Measurements from ENCODE around the gene STX8.
"Not testable (repeated sequence)": the region's sequence is repeated elsewhere in the genome, so short reads cannot be mapped to it uniquely, and the experiment has no call there.

The STX8 gene

DNA sequence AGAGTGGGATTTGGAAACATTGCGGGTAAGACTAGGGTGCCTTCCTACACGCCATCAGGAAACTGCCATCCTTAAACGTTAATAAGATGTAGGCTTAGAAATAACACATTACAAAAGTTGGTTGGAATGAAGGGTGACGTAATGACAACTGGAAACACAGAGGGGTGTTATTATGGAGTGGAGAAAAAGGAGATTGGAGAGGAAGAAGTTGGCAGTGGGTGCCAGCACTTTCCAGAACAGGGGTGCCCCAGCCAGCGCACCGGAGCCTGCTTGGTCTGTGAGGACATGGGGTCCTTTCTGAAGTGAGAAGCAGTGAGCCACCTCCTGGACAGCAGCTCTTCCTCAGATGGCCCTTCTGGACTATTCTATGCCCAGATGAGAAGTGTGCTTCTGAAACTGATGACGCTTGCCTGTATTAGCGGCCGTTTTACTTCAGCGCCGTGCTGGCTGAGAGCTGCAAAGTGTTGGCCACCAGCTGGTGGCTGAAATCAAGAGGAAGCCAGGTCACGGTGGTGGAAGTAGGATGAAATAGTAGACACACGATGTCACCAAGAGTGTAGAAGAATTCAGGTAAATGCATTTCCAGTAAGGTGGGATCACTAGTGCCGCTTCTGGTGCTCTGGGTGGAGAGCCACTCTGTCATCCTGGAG is 309.5 kb downstream of the STX8 start:
- Mint-ChIP-seq H3K36me3 (ENCODE audit: insufficient read depth) (peaks cover 3% of the 10 kb centered on the region), H3K27me3 (no peaks in the 10 kb centered on the region), H3K9me3 (no peaks in the 10 kb centered on the region), H3K27ac (ENCODE audit: low read depth) (no peak overlapping the region), H3K4me3 (no peak overlapping the region), H3K4me1 (no peaks in the 10 kb centered on the region)
- ATAC-seq (replicated peaks; ENCODE audit: extremely low read depth, poor library complexity, severe bottlenecking) (no peak), DNase-seq (ENCODE audit: low spot score in 2 of 2) (no peak)

DNA sequence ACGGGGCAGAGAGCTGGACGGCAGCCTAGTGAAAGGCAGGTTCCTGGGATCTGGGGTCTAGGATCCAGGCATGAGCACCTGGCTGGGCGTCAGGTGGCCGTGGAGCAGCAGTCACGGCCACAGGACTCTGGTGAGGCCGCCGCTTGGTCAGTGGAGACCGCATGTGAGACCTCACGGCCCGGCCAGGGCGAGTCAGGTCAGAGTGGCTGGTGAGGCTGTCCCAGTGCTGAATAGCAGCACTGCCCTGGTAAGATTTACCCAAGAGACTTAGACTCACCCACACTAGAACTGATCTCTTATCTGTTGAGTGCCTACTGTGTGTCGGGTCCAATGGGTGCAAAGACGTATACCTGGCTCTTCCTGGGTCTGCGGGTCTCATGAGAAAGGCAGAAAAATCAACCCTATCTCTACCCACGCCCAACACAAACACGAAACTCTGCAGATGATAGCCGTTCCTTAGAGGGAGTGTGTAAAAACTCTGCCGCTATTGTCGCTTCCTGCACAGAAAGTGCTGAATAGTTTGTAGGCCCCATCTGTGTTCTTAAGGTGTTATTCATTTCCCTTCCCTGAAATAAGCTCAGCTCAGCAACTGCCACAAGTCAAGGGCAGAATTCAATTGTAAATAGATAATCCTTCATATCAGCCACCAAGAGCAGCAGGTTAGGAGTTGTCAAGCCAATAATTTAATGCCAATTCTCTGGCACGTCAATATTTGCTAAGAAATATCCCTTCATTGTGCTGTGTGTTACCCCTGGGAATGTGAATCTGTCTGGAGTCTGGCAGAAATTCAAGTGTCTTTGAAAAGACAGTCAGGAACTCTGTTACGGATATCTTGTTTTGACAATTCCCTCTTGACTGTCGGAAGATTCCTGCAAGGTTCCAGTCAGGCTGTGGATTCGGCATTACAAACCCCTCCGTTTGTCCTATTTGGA is 314.3 kb downstream of the STX8 start:
- no peak for ATAC-seq (replicated peaks; ENCODE audit: extremely low read depth, poor library complexity, severe bottlenecking)
- DNase-seq (ENCODE audit: low spot score in 2 of 2): no peak
- Mint-ChIP-seq H3K9me3 (no peaks in the 10 kb centered on the region), H3K27ac (ENCODE audit: low read depth) (no peak overlapping the region), H3K4me3 (no peak overlapping the region), H3K4me1 (peaks cover 11% of the 10 kb centered on the region), H3K36me3 (ENCODE audit: insufficient read depth) (no peaks in the 10 kb centered on the region), H3K27me3 (no peaks in the 10 kb centered on the region)

DNA sequence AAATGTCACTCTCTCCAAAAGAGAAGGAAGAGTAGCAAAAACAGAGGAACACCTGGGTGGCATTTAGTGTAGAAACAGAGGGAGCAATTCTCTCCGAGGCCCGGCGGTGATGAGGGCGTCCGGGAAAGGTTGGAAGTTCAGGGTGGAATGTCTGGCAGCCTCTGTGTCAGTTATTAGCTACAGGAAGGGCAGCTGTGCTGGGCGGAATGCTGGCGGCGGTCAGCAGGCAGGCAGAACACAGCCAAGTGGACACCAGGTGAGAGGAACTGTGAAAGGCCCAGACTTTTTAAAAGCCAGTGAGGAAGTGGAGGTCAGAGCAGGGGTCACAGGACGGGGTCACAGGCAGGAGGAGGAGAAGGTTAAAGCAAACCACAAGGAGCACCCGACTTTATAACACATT is 316.2 kb downstream of the STX8 start:
- H3K27me3 Mint-ChIP-seq: no peaks in the 10 kb centered on the region
- no peak overlapping the region for H3K4me3 Mint-ChIP-seq
- no peak overlapping the region for H3K27ac Mint-ChIP-seq (ENCODE audit: low read depth)
- peaks cover 11% of the 10 kb centered on the region for H3K4me1 Mint-ChIP-seq
- ATAC-seq (replicated peaks; ENCODE audit: extremely low read depth, poor library complexity, severe bottlenecking): no peak
- no peak for DNase-seq (ENCODE audit: low spot score in 2 of 2)
- peaks cover 1% of the 10 kb centered on the region for H3K36me3 Mint-ChIP-seq (ENCODE audit: insufficient read depth)
- H3K9me3 Mint-ChIP-seq: no peaks in the 10 kb centered on the region

DNA sequence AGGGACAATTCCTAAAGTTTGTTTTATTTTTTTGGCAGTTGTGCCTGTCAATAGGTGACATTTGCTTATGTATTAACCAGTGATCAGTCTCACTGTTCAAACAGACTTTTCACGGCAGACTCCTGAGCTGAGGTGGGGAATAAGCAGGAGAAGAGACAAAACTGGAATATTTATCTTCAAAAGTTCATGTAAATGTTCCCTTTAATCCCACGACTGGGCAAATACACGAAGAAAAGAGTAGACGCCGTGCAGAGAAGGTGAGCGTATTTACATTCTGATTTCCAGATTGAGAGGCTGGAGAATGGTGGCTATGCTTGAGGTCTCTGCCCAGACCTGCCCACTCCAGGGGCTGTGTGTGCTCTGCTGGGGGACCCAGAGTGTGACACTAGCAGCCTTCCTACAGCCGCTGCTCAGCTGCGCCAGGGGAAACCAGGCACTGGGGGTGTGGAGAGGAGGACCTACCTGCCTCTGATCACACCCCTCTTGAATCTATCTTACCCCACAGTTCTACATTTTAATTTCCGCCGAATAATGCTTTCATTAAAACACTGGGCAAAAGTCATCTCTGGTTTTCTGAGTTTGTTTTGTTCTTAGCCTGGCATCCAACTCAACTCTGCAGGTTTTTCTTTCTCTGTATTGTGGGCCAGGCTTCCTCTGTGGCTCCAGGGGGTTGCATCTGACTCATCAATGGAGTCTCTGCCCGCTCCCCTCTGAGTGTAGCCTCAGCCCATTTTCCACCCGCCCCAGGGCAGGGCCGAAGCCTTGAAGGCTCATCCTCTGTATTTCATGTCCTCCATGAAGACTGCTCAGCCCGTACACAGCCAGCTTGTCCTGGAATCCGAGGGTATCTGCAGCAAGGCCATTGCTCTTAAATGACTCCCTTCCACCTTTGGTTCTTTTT is 317.3 kb downstream of the STX8 start:
- no peaks in the 10 kb centered on the region for H3K9me3 Mint-ChIP-seq
- DNase-seq (ENCODE audit: low spot score in 2 of 2): no peak
- H3K36me3 Mint-ChIP-seq (ENCODE audit: insufficient read depth): peaks cover 1% of the 10 kb centered on the region
- no peaks in the 10 kb centered on the region for H3K27me3 Mint-ChIP-seq
- H3K4me3 Mint-ChIP-seq: no peak overlapping the region
- H3K4me1 Mint-ChIP-seq: peaks cover 15% of the 10 kb centered on the region
- ATAC-seq (replicated peaks; ENCODE audit: extremely low read depth, poor library complexity, severe bottlenecking): no peak
- H3K27ac Mint-ChIP-seq (ENCODE audit: low read depth): no peak overlapping the region

DNA sequence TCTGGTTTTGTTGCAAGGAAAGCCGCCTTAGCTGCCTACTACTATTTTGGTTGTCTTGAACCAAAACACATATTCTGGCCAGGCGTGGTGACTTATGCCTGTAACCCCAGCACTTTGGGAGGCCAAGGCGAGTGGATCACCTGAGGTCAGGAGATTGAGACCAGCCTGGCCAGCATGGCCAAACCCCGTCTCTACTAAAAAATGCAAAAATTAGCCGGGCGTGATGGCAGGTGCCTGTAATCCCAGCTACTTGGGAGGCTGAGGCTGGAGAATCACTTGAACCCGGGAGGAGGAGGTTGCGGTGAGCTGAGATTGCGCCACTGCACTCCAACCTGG is 318.0 kb downstream of the STX8 start:
- not testable (repeated sequence) for DNase-seq (ENCODE audit: low spot score in 2 of 2); H3K9me3 Mint-ChIP-seq; H3K36me3 Mint-ChIP-seq (ENCODE audit: insufficient read depth); H3K27me3 Mint-ChIP-seq; H3K4me3 Mint-ChIP-seq; H3K27ac Mint-ChIP-seq (ENCODE audit: low read depth); ATAC-seq (replicated peaks; ENCODE audit: extremely low read depth, poor library complexity, severe bottlenecking)
- peaks cover 22% of the 10 kb centered on the region for H3K4me1 Mint-ChIP-seq

DNA sequence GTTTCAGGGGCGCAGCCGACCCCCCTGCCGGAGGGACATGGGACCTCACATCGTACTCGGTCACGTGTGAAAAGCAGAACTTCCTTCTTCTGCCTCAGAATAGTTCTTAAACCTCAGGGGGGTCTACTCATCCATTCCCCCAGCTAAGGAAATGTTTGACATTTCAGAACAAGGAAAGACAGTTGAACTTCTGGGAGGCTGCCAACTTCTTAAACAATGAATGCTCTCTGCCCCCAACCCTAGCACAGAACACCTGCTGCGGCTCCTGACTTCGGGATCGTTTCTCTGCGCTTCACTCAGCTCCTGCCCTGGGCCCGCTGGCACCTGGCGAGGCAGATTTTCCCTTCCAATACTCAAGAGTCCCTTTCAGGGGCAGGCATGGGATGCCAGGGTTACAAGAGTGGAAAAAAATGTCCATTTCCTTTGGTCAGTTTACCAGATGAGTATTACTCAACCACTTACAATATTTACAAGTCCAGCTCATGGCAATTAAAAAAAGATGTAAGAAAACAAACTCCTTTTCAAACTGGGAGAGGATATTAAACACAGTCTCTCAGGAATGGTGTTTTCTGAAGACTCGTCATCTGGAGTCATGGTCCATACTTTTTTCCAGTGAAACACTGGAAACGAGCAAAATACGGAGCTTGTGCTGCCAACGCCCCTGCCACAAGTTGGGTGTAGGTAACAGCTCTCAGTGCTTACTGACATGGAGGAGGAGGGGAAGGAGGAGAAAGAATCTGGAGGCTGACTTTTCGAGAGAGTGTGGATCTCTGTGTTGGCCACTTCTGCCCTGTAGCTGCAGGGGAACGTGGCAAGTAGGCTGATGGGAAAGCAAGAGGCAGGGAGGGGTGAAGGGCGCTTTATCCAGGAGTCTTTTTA is 318.6 kb downstream of the STX8 start:
- Mint-ChIP-seq H3K4me3 (no peak overlapping the region), H3K4me1 (peaks cover 22% of the 10 kb centered on the region), H3K27ac (ENCODE audit: low read depth) (peak overlapping the region; percentile 25), H3K27me3 (no peaks in the 10 kb centered on the region), H3K9me3 (no peaks in the 10 kb centered on the region), H3K36me3 (ENCODE audit: insufficient read depth) (peaks cover 4% of the 10 kb centered on the region)
- DNase-seq (ENCODE audit: low spot score in 2 of 2): no peak
- no peak for ATAC-seq (replicated peaks; ENCODE audit: extremely low read depth, poor library complexity, severe bottlenecking)

DNA sequence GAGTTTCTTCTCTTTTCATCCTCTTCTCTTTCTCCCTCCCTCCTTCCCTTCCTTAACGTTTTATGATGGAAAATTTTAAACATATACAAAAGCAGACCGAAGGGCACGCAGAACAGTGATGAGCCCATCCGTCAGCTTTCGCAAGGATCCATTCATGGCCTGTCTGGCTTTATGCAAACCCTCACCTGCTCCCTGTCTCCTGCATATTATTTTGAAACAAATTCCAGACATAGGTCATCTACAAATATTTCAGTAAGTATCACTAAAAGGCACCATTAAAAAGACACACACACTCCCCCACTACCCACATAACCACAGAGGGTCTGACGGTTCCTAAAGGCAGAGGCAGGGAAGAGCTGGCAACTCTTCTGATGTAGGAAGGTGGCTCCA is 319.3 kb downstream of the STX8 start:
- ATAC-seq (replicated peaks; ENCODE audit: extremely low read depth, poor library complexity, severe bottlenecking) (no peak), DNase-seq (ENCODE audit: low spot score in 2 of 2) (no peak)
- no peaks in the 10 kb centered on the region for H3K27me3 Mint-ChIP-seq
- H3K36me3 Mint-ChIP-seq (ENCODE audit: insufficient read depth): peaks cover 4% of the 10 kb centered on the region
- no peak overlapping the region for H3K4me3 Mint-ChIP-seq
- H3K27ac Mint-ChIP-seq (ENCODE audit: low read depth): peak overlapping the region; percentile 25
- H3K9me3 Mint-ChIP-seq: no peaks in the 10 kb centered on the region
- peaks cover 22% of the 10 kb centered on the region for H3K4me1 Mint-ChIP-seq

DNA sequence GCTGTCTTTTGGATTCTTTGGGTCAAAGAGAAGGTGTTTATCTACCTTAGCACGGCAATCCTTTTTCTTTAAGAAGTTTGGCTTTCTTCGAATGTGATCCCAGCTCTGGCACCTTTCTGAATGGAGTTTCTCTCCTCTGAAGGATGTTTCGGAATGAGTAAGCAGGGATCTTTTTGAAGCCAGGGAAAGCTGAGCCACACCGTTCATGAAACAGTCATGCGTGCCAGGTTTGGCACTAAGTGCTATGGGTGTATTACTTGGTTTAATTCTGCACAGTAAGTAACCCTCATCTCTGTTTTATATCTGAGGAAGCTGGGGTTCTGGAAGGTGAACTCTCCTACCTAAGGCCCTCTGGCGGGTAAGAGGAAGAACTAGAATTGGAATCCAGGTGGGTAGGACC is 319.8 kb downstream of the STX8 start:
- no peak overlapping the region for H3K27ac Mint-ChIP-seq (ENCODE audit: low read depth)
- H3K36me3 Mint-ChIP-seq (ENCODE audit: insufficient read depth): peaks cover 4% of the 10 kb centered on the region
- DNase-seq (ENCODE audit: low spot score in 2 of 2) (no peak), ATAC-seq (replicated peaks; ENCODE audit: extremely low read depth, poor library complexity, severe bottlenecking) (no peak)
- H3K27me3 Mint-ChIP-seq: no peaks in the 10 kb centered on the region
- H3K4me3 Mint-ChIP-seq: no peak overlapping the region
- peaks cover 22% of the 10 kb centered on the region for H3K4me1 Mint-ChIP-seq
- no peaks in the 10 kb centered on the region for H3K9me3 Mint-ChIP-seq

DNA sequence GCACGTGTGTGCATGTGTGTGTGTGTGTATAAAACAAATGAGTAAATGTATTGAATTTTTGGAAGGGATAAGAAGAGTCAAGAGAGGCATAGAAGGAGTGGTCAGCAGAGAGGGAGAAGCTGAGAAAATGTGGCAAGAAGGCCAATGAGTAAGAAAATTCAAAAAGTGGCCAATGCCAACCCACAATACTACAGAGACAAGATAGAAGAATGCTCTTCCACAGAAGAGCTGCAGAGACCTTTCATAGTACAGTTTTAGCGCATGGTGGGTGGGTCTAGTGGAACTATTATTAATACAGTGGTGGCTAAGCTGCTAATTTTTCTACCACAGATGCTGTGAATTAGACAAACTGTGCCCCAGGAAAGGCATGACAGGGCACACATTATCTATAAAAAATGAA is 320.8 kb downstream of the STX8 start:
- peaks cover 8% of the 10 kb centered on the region for H3K36me3 Mint-ChIP-seq (ENCODE audit: insufficient read depth)
- H3K27me3 Mint-ChIP-seq: no peaks in the 10 kb centered on the region
- no peak for ATAC-seq (replicated peaks; ENCODE audit: extremely low read depth, poor library complexity, severe bottlenecking)
- peaks cover 22% of the 10 kb centered on the region for H3K4me1 Mint-ChIP-seq
- H3K27ac Mint-ChIP-seq (ENCODE audit: low read depth): no peak overlapping the region
- no peak overlapping the region for H3K4me3 Mint-ChIP-seq
- DNase-seq (ENCODE audit: low spot score in 2 of 2): no peak
- no peaks in the 10 kb centered on the region for H3K9me3 Mint-ChIP-seq

DNA sequence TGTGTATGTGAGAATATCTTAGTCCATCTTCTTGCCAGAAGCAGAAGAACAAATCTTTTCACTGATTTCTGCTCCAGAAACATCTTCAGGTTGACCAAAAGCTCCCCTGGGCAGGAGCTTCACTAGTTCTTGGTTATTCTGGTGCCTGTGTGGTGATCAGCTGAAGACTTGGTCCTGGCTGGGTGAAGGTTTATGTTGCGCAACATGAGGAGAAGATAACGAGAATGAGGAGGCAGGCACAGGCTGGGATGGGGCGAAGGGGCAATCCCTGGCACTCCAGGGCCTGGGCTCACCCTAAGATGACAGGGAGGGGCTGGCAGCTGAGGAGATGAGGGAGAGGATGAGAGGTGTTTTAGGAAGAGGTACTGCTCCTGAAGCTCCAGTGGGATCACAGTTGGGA is 322.3 kb downstream of the STX8 start:
- no peaks in the 10 kb centered on the region for H3K27me3 Mint-ChIP-seq
- no peak for ATAC-seq (replicated peaks; ENCODE audit: extremely low read depth, poor library complexity, severe bottlenecking)
- peaks cover 9% of the 10 kb centered on the region for H3K36me3 Mint-ChIP-seq (ENCODE audit: insufficient read depth)
- peaks cover 16% of the 10 kb centered on the region for H3K4me1 Mint-ChIP-seq
- no peaks in the 10 kb centered on the region for H3K9me3 Mint-ChIP-seq
- H3K27ac Mint-ChIP-seq (ENCODE audit: low read depth): no peak overlapping the region
- DNase-seq (ENCODE audit: low spot score in 2 of 2): no peak
- no peak overlapping the region for H3K4me3 Mint-ChIP-seq

DNA sequence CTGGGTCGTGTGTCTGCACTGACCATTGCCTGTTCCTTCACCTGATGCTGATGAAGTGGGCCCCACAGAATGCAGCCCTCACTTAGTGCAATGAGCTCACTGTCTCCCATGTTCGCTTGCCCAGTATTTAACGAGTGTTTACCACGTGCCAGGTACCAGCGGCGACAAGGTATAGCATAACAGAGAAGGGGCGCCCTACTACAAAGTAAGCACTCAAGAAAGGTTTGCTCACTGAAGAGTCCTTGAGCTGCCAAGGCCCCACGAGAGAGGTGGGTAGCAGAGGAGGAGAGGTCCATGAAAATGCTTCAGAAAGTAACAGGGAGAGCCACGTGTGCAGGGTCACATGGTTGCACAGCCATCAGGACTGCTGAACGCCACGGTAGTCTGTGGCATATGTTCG is 324.3 kb downstream of the STX8 start:
- Mint-ChIP-seq H3K36me3 (ENCODE audit: insufficient read depth) (peaks cover 10% of the 10 kb centered on the region), H3K27me3 (no peaks in the 10 kb centered on the region), H3K9me3 (no peaks in the 10 kb centered on the region), H3K27ac (ENCODE audit: low read depth) (no peak overlapping the region), H3K4me3 (no peak overlapping the region), H3K4me1 (peaks cover 10% of the 10 kb centered on the region)
- no peak for ATAC-seq (replicated peaks; ENCODE audit: extremely low read depth, poor library complexity, severe bottlenecking)
- no peak for DNase-seq (ENCODE audit: low spot score in 2 of 2)
